H1 (cell line): Measurements from ENCODE around the gene OR6C70.

ENCODE experiments used
- BRCA1 ChIP-seq: IDR thresholded peaks from 2 replicates; pipeline ENCODE4 v1.6.1; 2012; ENCODE audit warnings: low read depth, low read length, improper control_type of control experiment
- EP300 ChIP-seq, 2 experiments: IDR thresholded peaks; 1 replicate in 1 of 2; 2 replicates in 1 of 2; pipeline ENCODE4 v1.6.1; 2011 to 2012; ENCODE audit warnings: low read depth in 2 of 2, low read length in 2 of 2, mild to moderate bottlenecking in 2 of 2, borderline replicate concordance in 1 of 2, inconsistent platforms in 1 of 2, moderate library complexity in 1 of 2
- EZH2 ChIP-seq: fragments of 200-600 bp; sonication (generic); IDR thresholded peaks from 2 replicates; pipeline ENCODE4 v1.7.1; 2012; ENCODE audit warnings: low read depth, mild to moderate bottlenecking, moderate library complexity, low read length, inconsistent platforms; ENCODE audit not compliant: severe bottlenecking
- HDAC6 ChIP-seq: IDR thresholded peaks from one replicate; pipeline ENCODE4 v1.7.1; 2012; ENCODE audit warnings: low read depth, mild to moderate bottlenecking, inconsistent platforms, low read length, moderate library complexity
- MAFK ChIP-seq: IDR thresholded peaks from 2 replicates; pipeline ENCODE4 v1.6.1; 2012; ENCODE audit warnings: low read depth, mild to moderate bottlenecking, improper control_type of control experiment, low read length
- POLR2A ChIP-seq, 2 experiments: IDR thresholded peaks; 1 replicate in 1 of 2; 2 replicates in 1 of 2; pipeline ENCODE4 v1.6.1; 2011; ENCODE audit warnings: low read depth in 2 of 2, low read length in 2 of 2, mild to moderate bottlenecking in 2 of 2; ENCODE audit errors: control extremely low read depth in 1 of 2
- POLR2AphosphoS5 ChIP-seq: IDR thresholded peaks from 2 replicates; pipeline ENCODE4 v1.6.1; 2011; ENCODE audit warnings: low read depth, low read length
- SIX5 ChIP-seq: IDR thresholded peaks from 2 replicates; pipeline ENCODE4 v1.6.1; 2011; ENCODE audit warnings: mild to moderate bottlenecking, low read depth, low read length
- TAF7 ChIP-seq: optimal IDR thresholded peaks from 2 replicates; pipeline ENCODE3; 2011; ENCODE audit warnings: low read depth, mild to moderate bottlenecking, inconsistent platforms, low read length, moderate library complexity, borderline replicate concordance
- TF ChIP-seq, protein P1 (sequence below), 3 experiments: IDR thresholded peaks; 1 replicate in 2 of 3; 2 replicates in 1 of 3; pipeline versions ENCODE4 v1.5.1 to v1.6.1; 2011; ENCODE audit warnings: low read length in 3 of 3, mild to moderate bottlenecking in 3 of 3, inconsistent platforms in 2 of 3, low read depth in 1 of 3, moderate library complexity in 1 of 3; ENCODE audit not compliant: insufficient read depth in 1 of 3; ENCODE audit errors: control extremely low read depth in 1 of 3
- TF ChIP-seq, protein P2 (sequence below): IDR thresholded peaks from 2 replicates; pipeline ENCODE4 v1.6.1; 2011; ENCODE audit warnings: low read length, improper control_type of control experiment
- TF ChIP-seq, protein P3 (sequence below): IDR thresholded peaks from 2 replicates; pipeline ENCODE4 v1.6.1; 2011; ENCODE audit warnings: low read depth, mild to moderate bottlenecking, low read length; ENCODE audit not compliant: insufficient read depth

DNA sequence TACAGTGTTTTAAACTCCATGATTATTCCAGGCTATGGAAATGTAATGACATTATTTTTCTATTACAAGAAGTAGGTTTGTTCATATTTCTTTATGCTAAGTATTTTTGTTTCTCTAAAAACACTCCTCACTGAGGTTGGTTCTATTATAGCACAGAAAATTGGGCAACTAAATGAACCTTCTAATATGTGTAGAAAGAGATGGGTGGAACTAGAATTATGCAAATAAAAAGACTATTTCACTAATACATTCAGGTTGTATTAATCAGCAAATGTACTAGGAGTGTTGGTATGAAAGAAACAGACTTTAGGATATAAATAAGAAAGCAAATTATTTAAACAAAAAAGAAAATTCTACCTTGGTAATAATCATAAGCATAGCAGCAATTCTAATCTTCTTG is 21.1 kb downstream of the OR6C70 start:
- TF ChIP-seq, protein P1, sequence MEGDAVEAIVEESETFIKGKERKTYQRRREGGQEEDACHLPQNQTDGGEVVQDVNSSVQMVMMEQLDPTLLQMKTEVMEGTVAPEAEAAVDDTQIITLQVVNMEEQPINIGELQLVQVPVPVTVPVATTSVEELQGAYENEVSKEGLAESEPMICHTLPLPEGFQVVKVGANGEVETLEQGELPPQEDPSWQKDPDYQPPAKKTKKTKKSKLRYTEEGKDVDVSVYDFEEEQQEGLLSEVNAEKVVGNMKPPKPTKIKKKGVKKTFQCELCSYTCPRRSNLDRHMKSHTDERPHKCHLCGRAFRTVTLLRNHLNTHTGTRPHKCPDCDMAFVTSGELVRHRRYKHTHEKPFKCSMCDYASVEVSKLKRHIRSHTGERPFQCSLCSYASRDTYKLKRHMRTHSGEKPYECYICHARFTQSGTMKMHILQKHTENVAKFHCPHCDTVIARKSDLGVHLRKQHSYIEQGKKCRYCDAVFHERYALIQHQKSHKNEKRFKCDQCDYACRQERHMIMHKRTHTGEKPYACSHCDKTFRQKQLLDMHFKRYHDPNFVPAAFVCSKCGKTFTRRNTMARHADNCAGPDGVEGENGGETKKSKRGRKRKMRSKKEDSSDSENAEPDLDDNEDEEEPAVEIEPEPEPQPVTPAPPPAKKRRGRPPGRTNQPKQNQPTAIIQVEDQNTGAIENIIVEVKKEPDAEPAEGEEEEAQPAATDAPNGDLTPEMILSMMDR (IDR thresholded peaks at IDR 0.05; ENCODE audit: control extremely low read depth in 1 of 3, insufficient read depth in 1 of 3, low read depth in 1 of 3, low read length in 3 of 3) = no peak
- TF ChIP-seq SIX5 = no peak
- TF ChIP-seq, protein P2, sequence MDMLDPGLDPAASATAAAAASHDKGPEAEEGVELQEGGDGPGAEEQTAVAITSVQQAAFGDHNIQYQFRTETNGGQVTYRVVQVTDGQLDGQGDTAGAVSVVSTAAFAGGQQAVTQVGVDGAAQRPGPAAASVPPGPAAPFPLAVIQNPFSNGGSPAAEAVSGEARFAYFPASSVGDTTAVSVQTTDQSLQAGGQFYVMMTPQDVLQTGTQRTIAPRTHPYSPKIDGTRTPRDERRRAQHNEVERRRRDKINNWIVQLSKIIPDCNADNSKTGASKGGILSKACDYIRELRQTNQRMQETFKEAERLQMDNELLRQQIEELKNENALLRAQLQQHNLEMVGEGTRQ = no peak
- TF ChIP-seq TAF7 = no peak
- TF ChIP-seq MAFK = no peak
- TF ChIP-seq POLR2A (IDR thresholded peaks at IDR 0.05; ENCODE audit: control extremely low read depth in 1 of 2, low read depth in 2 of 2, low read length in 2 of 2) = no peak
- no peak for TF ChIP-seq POLR2AphosphoS5
- TF ChIP-seq EZH2 = no peak
- no peak for TF ChIP-seq BRCA1
- no peak for TF ChIP-seq HDAC6
- no peak for TF ChIP-seq EP300 (IDR thresholded peaks at IDR 0.05; ENCODE audit: borderline replicate concordance in 1 of 2, low read depth in 2 of 2, low read length in 2 of 2)
- TF ChIP-seq, protein P3, sequence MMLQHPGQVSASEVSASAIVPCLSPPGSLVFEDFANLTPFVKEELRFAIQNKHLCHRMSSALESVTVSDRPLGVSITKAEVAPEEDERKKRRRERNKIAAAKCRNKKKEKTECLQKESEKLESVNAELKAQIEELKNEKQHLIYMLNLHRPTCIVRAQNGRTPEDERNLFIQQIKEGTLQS = no peak
